Measurements from ENCODE around the gene HYDIN. TPM values are rescaled to one million over a fixed set of nuclear protein-coding genes. Genes with fewer than 3 reads are reported as not detected.

Gene HYDIN
- total and polyA plus RNA-seq, 9 of the 15 experiments (the other 6 are each of a cell fraction or from before 2014, with no cell fraction given) = 0.08 to 0.43 (median 0.14) TPM; not detected in 1

DNA sequence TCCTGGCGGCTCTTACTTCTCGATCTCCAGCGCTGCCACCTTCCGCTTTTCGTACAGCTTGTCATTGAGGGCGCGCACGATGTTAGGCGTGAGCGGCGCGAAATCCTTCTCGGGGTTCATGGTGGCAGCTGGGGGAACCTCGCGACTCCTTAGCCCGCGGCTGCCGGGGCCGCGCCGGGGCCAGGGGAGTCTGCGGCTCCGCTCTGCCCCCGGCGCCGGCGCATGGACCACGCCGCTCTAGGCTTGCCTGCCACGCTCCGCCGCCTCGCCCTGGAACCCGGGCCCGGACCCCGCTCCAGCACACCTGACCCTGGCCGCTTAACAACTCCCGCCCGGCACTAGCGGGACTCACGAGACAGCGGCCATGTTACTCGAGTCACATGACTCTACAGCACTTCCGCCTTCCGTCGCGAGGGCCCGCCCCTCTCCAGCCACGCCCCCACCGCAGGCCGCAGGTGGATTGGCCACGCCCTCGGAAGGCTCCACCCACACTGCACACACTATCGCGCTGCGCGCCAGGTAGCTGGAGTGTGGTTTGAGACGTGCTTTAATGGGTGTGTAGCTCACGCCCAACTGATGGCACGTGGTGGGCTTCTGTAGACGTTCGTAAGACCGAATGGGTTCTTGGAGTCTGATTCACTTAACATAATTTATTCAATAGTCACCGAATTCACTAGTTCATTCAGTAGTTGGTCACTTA lies 429.6 kb downstream of the HYDIN start, which contains the start of gene VAC14 (continued):
- TF ChIP-seq, protein P1, sequence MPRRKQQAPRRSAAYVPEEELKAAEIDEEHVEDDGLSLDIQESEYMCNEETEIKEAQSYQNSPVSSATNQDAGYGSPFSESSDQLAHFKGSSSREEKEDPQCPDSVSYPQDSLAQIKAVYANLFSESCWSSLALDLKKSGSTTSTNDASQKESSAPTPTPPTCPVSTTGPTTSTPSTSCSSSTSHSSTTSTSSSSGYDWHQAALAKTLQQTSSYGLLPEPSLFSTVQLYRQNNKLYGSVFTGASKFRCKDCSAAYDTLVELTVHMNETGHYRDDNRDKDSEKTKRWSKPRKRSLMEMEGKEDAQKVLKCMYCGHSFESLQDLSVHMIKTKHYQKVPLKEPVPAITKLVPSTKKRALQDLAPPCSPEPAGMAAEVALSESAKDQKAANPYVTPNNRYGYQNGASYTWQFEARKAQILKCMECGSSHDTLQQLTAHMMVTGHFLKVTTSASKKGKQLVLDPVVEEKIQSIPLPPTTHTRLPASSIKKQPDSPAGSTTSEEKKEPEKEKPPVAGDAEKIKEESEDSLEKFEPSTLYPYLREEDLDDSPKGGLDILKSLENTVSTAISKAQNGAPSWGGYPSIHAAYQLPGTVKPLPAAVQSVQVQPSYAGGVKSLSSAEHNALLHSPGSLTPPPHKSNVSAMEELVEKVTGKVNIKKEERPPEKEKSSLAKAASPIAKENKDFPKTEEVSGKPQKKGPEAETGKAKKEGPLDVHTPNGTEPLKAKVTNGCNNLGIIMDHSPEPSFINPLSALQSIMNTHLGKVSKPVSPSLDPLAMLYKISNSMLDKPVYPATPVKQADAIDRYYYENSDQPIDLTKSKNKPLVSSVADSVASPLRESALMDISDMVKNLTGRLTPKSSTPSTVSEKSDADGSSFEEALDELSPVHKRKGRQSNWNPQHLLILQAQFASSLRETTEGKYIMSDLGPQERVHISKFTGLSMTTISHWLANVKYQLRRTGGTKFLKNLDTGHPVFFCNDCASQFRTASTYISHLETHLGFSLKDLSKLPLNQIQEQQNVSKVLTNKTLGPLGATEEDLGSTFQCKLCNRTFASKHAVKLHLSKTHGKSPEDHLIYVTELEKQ (CRISPR knock-in tag; IDR thresholded peaks at IDR 0.05) = no peak
- TF ChIP-seq ZNF830 (CRISPR knock-in tag; IDR thresholded peaks at IDR 0.05) = no peak
- TF ChIP-seq ARNT (IDR thresholded peaks at IDR 0.05) = no peak
- TF ChIP-seq ZNF212 (CRISPR knock-in tag; IDR thresholded peaks at IDR 0.05) = no peak
- TF ChIP-seq, protein P2, sequence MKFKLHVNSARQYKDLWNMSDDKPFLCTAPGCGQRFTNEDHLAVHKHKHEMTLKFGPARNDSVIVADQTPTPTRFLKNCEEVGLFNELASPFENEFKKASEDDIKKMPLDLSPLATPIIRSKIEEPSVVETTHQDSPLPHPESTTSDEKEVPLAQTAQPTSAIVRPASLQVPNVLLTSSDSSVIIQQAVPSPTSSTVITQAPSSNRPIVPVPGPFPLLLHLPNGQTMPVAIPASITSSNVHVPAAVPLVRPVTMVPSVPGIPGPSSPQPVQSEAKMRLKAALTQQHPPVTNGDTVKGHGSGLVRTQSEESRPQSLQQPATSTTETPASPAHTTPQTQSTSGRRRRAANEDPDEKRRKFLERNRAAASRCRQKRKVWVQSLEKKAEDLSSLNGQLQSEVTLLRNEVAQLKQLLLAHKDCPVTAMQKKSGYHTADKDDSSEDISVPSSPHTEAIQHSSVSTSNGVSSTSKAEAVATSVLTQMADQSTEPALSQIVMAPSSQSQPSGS (CRISPR knock-in tag; IDR thresholded peaks at IDR 0.05) = no peak
- TF ChIP-seq EP300 (IDR thresholded peaks at IDR 0.05; ENCODE audit: low read length) = no peak
- no peak for TF ChIP-seq ZNF76 (CRISPR knock-in tag; IDR thresholded peaks at IDR 0.05; ENCODE audit: borderline replicate concordance)
- TF ChIP-seq SOX6 (IDR thresholded peaks at IDR 0.05) = no peak
- TF ChIP-seq, protein P3, sequence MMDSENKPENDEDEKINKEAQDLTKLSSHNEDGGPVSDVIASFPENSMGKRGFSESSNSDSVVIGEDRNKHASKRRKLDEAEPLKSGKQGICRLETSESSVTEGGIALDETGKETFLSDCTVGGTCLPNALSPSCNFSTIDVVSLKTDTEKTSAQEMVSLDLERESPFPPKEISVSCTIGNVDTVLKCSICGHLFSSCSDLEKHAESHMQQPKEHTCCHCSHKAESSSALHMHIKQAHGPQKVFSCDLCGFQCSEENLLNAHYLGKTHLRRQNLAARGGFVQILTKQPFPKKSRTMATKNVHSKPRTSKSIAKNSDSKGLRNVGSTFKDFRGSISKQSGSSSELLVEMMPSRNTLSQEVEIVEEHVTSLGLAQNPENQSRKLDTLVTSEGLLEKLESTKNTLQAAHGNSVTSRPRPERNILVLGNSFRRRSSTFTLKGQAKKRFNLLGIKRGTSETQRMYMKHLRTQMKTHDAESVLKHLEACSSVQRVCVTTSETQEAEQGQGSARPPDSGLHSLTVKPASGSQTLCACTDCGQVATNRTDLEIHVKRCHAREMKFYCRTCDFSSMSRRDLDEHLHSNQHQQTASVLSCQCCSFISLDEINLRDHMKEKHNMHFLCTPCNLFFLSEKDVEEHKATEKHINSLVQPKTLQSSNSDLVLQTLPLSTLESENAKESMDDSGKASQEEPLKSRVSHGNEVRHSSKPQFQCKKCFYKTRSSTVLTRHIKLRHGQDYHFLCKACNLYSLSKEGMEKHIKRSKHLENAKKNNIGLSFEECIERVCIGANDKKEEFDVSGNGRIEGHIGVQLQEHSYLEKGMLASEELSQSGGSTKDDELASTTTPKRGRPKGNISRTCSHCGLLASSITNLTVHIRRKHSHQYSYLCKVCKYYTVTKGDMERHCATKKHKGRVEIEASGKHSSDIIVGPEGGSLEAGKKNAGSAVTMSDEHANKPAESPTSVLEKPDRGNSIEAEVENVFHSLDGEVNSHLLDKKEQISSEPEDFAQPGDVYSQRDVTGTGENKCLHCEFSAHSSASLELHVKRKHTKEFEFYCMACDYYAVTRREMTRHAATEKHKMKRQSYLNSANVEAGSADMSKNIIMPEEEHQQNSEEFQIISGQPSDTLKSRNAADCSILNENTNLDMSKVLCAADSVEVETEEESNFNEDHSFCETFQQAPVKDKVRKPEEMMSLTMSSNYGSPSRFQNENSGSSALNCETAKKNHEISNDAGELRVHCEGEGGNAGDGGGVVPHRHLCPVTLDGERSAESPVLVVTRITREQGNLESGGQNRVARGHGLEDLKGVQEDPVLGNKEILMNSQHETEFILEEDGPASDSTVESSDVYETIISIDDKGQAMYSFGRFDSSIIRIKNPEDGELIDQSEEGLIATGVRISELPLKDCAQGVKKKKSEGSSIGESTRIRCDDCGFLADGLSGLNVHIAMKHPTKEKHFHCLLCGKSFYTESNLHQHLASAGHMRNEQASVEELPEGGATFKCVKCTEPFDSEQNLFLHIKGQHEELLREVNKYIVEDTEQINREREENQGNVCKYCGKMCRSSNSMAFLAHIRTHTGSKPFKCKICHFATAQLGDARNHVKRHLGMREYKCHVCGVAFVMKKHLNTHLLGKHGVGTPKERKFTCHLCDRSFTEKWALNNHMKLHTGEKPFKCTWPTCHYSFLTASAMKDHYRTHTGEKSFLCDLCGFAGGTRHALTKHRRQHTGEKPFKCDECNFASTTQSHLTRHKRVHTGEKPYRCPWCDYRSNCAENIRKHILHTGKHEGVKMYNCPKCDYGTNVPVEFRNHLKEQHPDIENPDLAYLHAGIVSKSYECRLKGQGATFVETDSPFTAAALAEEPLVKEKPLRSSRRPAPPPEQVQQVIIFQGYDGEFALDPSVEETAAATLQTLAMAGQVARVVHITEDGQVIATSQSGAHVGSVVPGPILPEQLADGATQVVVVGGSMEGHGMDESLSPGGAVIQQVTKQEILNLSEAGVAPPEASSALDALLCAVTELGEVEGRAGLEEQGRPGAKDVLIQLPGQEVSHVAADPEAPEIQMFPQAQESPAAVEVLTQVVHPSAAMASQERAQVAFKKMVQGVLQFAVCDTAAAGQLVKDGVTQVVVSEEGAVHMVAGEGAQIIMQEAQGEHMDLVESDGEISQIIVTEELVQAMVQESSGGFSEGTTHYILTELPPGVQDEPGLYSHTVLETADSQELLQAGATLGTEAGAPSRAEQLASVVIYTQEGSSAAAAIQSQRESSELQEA (IDR thresholded peaks at IDR 0.05; ENCODE audit: low read depth) = no peak
- TF ChIP-seq, protein P4, sequence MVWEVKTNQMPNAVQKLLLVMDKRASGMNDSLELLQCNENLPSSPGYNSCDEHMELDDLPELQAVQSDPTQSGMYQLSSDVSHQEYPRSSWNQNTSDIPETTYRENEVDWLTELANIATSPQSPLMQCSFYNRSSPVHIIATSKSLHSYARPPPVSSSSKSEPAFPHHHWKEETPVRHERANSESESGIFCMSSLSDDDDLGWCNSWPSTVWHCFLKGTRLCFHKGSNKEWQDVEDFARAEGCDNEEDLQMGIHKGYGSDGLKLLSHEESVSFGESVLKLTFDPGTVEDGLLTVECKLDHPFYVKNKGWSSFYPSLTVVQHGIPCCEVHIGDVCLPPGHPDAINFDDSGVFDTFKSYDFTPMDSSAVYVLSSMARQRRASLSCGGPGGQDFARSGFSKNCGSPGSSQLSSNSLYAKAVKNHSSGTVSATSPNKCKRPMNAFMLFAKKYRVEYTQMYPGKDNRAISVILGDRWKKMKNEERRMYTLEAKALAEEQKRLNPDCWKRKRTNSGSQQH (CRISPR knock-in tag; IDR thresholded peaks at IDR 0.05) = no peak
- no peak for TF ChIP-seq GATA2 (CRISPR knock-in tag; IDR thresholded peaks at IDR 0.05)
- TF ChIP-seq, protein P5, sequence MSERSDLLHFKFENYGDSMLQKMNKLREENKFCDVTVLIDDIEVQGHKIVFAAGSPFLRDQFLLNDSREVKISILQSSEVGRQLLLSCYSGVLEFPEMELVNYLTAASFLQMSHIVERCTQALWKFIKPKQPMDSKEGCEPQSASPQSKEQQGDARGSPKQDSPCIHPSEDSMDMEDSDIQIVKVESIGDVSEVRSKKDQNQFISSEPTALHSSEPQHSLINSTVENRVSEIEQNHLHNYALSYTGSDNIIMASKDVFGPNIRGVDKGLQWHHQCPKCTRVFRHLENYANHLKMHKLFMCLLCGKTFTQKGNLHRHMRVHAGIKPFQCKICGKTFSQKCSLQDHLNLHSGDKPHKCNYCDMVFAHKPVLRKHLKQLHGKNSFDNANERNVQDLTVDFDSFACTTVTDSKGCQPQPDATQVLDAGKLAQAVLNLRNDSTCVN (CRISPR knock-in tag; IDR thresholded peaks at IDR 0.05) = no peak
